CD4-positive, CD25-positive, alpha-beta regulatory T cell (primary cell): Measurements from ENCODE around the gene PODN. TPM values are rescaled to one million over a fixed set of nuclear protein-coding genes. Genes with fewer than 3 reads are reported as not detected.

Experiments
- ATAC-seq, 2 donors: fragments of 150-1000 bp; cut with Tn5 transposase; one replicate each; pipeline ENCODE4 v1.10.0; 2021; ENCODE audit warnings: low read depth in 2 of 2, moderate number of reproducible peaks in 2 of 2, moderate library complexity in 1 of 2
- DNase-seq, 3 donors: peaks; one replicate each; pipeline versions ENCODE4 v3.0.0 to v3.0.0-alpha.2; 2012 to 2022; ENCODE audit warnings: mixed read lengths in 1 of 3
- H3K27ac ChIP-seq: one replicate; pipeline ENCODE4 v1.7.0; 2013; ENCODE audit warnings: mild to moderate bottlenecking, low read length; ENCODE audit not compliant: insufficient read depth, poor library complexity, severe bottlenecking
- H3K27me3 ChIP-seq: one replicate; pipeline ENCODE4 v1.7.0; 2013; ENCODE audit warnings: low read length; ENCODE audit not compliant: control insufficient read depth, insufficient read depth
- H3K36me3 ChIP-seq: one replicate; pipeline ENCODE4 v1.7.0; 2013; ENCODE audit warnings: mild to moderate bottlenecking, low read length, moderate library complexity; ENCODE audit not compliant: control insufficient read depth, insufficient read depth
- H3K4me1 ChIP-seq: 2 replicates; pipeline ENCODE4 v1.7.0; 2013; ENCODE audit warnings: mild to moderate bottlenecking, low read length; ENCODE audit not compliant: insufficient read depth, control insufficient read depth, poor library complexity, severe bottlenecking
- H3K4me3 ChIP-seq: one replicate; pipeline ENCODE4 v1.7.0; 2013; ENCODE audit warnings: low read depth, mild to moderate bottlenecking, low read length, moderate library complexity
- H3K9me3 ChIP-seq, 2 experiments: 1 replicate in 1 of 2; 2 replicates in 1 of 2; pipeline ENCODE4 v1.7.0; 2013; ENCODE audit warnings: low read length in 2 of 2, mild to moderate bottlenecking in 1 of 2, moderate library complexity in 1 of 2; ENCODE audit not compliant: control insufficient read depth in 2 of 2
- H3K27ac Mint-ChIP-seq, 3 donors: one replicate each; pipeline ENCODE4 v1.8.0; 2020 to 2022; ENCODE audit warnings: mild to moderate bottlenecking in 3 of 3, mixed read lengths in 3 of 3, moderate library complexity in 2 of 3
- H3K27me3 Mint-ChIP-seq: one replicate; pipeline ENCODE4 v1.8.0; 2022; ENCODE audit warnings: mild to moderate bottlenecking, mixed read lengths
- H3K36me3 Mint-ChIP-seq: one replicate; pipeline ENCODE4 v1.8.0; 2020; ENCODE audit warnings: mixed read lengths
- H3K4me1 Mint-ChIP-seq, 4 donors: one replicate each; pipeline ENCODE4 v1.8.0; 2020 to 2022; ENCODE audit warnings: mixed read lengths in 4 of 4, mild to moderate bottlenecking in 1 of 4
- H3K4me3 Mint-ChIP-seq, 4 donors: one replicate each; pipeline ENCODE4 v1.8.0; 2020 to 2022; ENCODE audit warnings: mild to moderate bottlenecking in 4 of 4, mixed read lengths in 4 of 4, moderate library complexity in 3 of 4
- H3K9me3 Mint-ChIP-seq, 7 donors: one replicate each; pipeline ENCODE4 v1.8.0; 2020 to 2022; ENCODE audit warnings: mixed read lengths in 7 of 7, mild to moderate bottlenecking in 3 of 7, moderate library complexity in 2 of 7
- polyA plus RNA-seq, 4 donors: library from polyadenylated mRNA; unstranded; fragments of 300-500 nt; fragmentation: Illumina TruSeq; gene quantifications; one replicate each; pipeline ENCODE4 v1.2.3, GENCODE V29; 2021
- total RNA-seq: library from RNA; stranded (reverse); gene quantifications from one replicate; pipeline ENCODE4 v1.2.3, GENCODE V29; 2022

The PODN gene
- total and polyA plus RNA-seq, 5 donors from 2014 or later, result not detected

DNA sequence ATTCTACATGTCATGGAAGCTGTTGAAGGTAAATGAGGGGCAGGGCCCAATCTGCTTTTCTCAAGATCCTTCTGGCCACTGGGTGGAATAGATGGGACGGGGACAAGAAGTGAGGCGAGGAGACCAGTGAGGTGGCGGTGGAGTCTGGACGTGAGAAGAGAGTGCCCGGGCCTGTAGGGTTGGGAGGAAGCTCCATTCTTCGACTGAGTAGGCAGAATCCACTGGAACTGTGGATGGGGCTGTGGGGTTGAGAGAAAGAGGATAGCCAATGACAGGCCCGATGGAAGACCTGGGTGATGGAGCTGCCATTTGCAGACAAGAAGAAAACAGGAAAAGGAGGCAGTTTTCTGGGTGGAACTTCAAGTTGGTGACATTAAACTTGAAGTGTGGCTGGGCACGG lies 70.2 kb downstream of the PODN start:
- Histone ChIP-seq H3K27me3 (no peaks in the 10 kb centered on the region), H3K27ac (no peak overlapping the region), H3K4me3 (no peak overlapping the region), H3K36me3 (no peaks in the 10 kb centered on the region), H3K4me1 (no peaks in the 10 kb centered on the region), H3K9me3 (no peaks in the 10 kb centered on the region)
- Mint-ChIP-seq H3K27me3 (no peaks in the 10 kb centered on the region), H3K36me3 (no peaks in the 10 kb centered on the region), H3K27ac (no peak overlapping the region), H3K4me3 (no peak overlapping the region), H3K9me3 (peaks cover 0 to 2% (median 0%) of the 10 kb centered on the region in 7 donors), H3K4me1 (no peaks in the 10 kb centered on the region)
- no peak for DNase-seq
- no peak for ATAC-seq

- H3K9me3 Mint-ChIP-seq, result peaks cover 0 to 6% (median 2%) of the 10 kb centered on the region in 7 donors
- no peak for DNase-seq
- H3K4me1 Mint-ChIP-seq, result no peaks in the 10 kb centered on the region
- no peaks in the 10 kb centered on the region for H3K27me3 Mint-ChIP-seq
- no peak for ATAC-seq
- no peak overlapping the region for H3K4me3 ChIP-seq
- peaks cover 0 to 4% of the 10 kb centered on the region in 2 experiments for H3K9me3 ChIP-seq
- H3K27ac ChIP-seq, result no peak overlapping the region
- no peak overlapping the region for H3K4me3 Mint-ChIP-seq
- H3K27me3 ChIP-seq, result no peaks in the 10 kb centered on the region
- H3K36me3 ChIP-seq, result no peaks in the 10 kb centered on the region
- H3K27ac Mint-ChIP-seq, result no peak overlapping the region
- no peaks in the 10 kb centered on the region for H3K36me3 Mint-ChIP-seq
- H3K4me1 ChIP-seq, result no peaks in the 10 kb centered on the region
Observed at GRCh38 chr1:53133261-53134041, 71.4 kb downstream of the PODN start.

- H3K4me3 ChIP-seq, result no peak overlapping the region
- H3K4me1 ChIP-seq, result no peaks in the 10 kb centered on the region
- ATAC-seq, result no peak
- H3K27me3 ChIP-seq, result no peaks in the 10 kb centered on the region
- no peaks in the 10 kb centered on the region for H3K4me1 Mint-ChIP-seq
- no peaks in the 10 kb centered on the region for H3K36me3 Mint-ChIP-seq
- H3K27me3 Mint-ChIP-seq, result no peaks in the 10 kb centered on the region
- peaks cover 0 to 6% (median 2%) of the 10 kb centered on the region in 7 donors for H3K9me3 Mint-ChIP-seq
- no peak overlapping the region for H3K27ac ChIP-seq
- H3K27ac Mint-ChIP-seq, result no peak overlapping the region
- H3K9me3 ChIP-seq, result peaks cover 0 to 4% of the 10 kb centered on the region in 2 experiments
- H3K4me3 Mint-ChIP-seq, result no peak overlapping the region
- no peaks in the 10 kb centered on the region for H3K36me3 ChIP-seq
- no peak for DNase-seq
Observed at GRCh38 chr1:53134042-53134485, 72.1 kb downstream of the PODN start.

Other genes starting within 250 kb of the PODN start
- 0.20 TPM for gene ZYG11A, start 219.5 kb upstream of the PODN start, total RNA-seq
- not detected for gene ZYG11A, start 219.5 kb upstream of the PODN start, polyA plus RNA-seq
- gene ECHDC2, start 140.5 kb upstream of the PODN start, total RNA-seq, result 121 TPM
- gene ECHDC2, start 140.5 kb upstream of the PODN start, polyA plus RNA-seq, result 10 to 100 TPM; 26.3 to 40.0 (median 33.6) TPM
- gene SCP2, start 134.9 kb upstream of the PODN start, total RNA-seq, result 58.9 TPM
- gene SCP2, start 134.9 kb upstream of the PODN start, polyA plus RNA-seq, result 100 to 1,000 TPM; 150 to 213 (median 169) TPM
- gene SLC1A7, start 80.4 kb downstream of the PODN start, total RNA-seq, result not detected
- gene SLC1A7, start 80.4 kb downstream of the PODN start, polyA plus RNA-seq, result not detected
- gene CPT2, start 134.6 kb downstream of the PODN start, total RNA-seq, result 11.6 TPM
- 10 to 100 TPM; 27.4 to 35.3 (median 33.5) TPM for gene CPT2, start 134.6 kb downstream of the PODN start, polyA plus RNA-seq
- 33.5 TPM for gene CZIB, start 158.4 kb downstream of the PODN start, total RNA-seq
- 10 to 100 TPM; 59.6 to 68.2 (median 61.4) TPM for gene CZIB, start 158.4 kb downstream of the PODN start, polyA plus RNA-seq
- gene MAGOH, start 176.3 kb downstream of the PODN start, total RNA-seq, result 58.1 TPM
- 100 to 1,000 TPM in 1 of 4 donors, 10 to 100 TPM in 3; 89.8 to 102 (median 95.6) TPM for gene MAGOH, start 176.3 kb downstream of the PODN start, polyA plus RNA-seq